WTC11 (cell line): ENCODE measurements around the gene EXTL1. TPM values are rescaled to one million over a fixed set of nuclear protein-coding genes. Genes with fewer than 3 reads are reported as not detected.
"Not testable (repeated sequence)": the region's sequence is repeated elsewhere in the genome, so short reads cannot be mapped to it uniquely, and the experiment has no call there.

Experiments
- ATAC-seq: fragments of 200-7000 bp; cut with Tn5 transposase; 2 replicates; pipeline ENCODE4 v1.10.0; 2021; ENCODE audit warnings: mild to moderate bottlenecking, moderate library complexity
- CTCF ChIA-PET: fragments of 300-600 bp; sonication (Branson Sonifier 250); formaldehyde crosslinking; loops from one replicate; lab custom pipeline; 2021; ENCODE audit warnings: antibody characterized with exemption; lab: Charles Lee
- POLR2A ChIA-PET: fragments of 350-600 bp; sonication (Branson Sonifier 250); formaldehyde crosslinking; loops from one replicate; lab custom pipeline; 2021; ENCODE audit warnings: antibody characterized with exemption; lab: Charles Lee
- DNase-seq: peaks from one replicate; pipeline ENCODE4 v3.0.0; 2021; ENCODE audit warnings: low spot score
- H3K27ac Mint-ChIP-seq: 2 replicates; pipeline ENCODE4 v1.8.0; 2021; ENCODE audit warnings: mixed read lengths
- H3K27me3 Mint-ChIP-seq: 2 replicates; pipeline ENCODE4 v1.8.0; 2021; ENCODE audit warnings: low read depth, mild to moderate bottlenecking, moderate library complexity, mixed read lengths
- H3K36me3 Mint-ChIP-seq: 2 replicates; pipeline ENCODE4 v1.8.0; 2021; ENCODE audit warnings: mixed read lengths
- H3K4me1 Mint-ChIP-seq: 2 replicates; pipeline ENCODE4 v1.8.0; 2022; ENCODE audit warnings: mixed read lengths
- H3K4me3 Mint-ChIP-seq: 2 replicates; pipeline ENCODE4 v1.8.0; 2021; ENCODE audit warnings: mild to moderate bottlenecking, moderate library complexity, mixed read lengths
- H3K9me3 Mint-ChIP-seq: 2 replicates; pipeline ENCODE4 v1.8.0; 2021; ENCODE audit warnings: mixed read lengths
- ARID4B ChIP-seq: sonication (generic); formaldehyde crosslinking; IDR thresholded peaks from 2 replicates; pipeline ENCODE4 v1.8.0; 2023; ENCODE audit warnings: missing genetic modification reagents, mild to moderate bottlenecking, borderline replicate concordance
- ATF2 ChIP-seq: sonication (generic); formaldehyde crosslinking; IDR thresholded peaks from 2 replicates; pipeline ENCODE4 v1.8.1; 2022; ENCODE audit warnings: low read depth, missing genetic modification reagents, borderline replicate concordance
- CDX4 ChIP-seq: fragments of 250-450 bp; sonication (Bioruptor Pico); IDR thresholded peaks from 2 replicates; pipeline ENCODE4 v1.9.0; 2021; ENCODE audit warnings: moderate library complexity, mild to moderate bottlenecking, inconsistent platforms, borderline replicate concordance
- ESRRA ChIP-seq: sonication (generic); formaldehyde crosslinking; IDR thresholded peaks from 2 replicates; pipeline ENCODE4 v1.8.1; 2022; ENCODE audit warnings: mild to moderate bottlenecking, missing genetic modification reagents, borderline replicate concordance
- ETV6 ChIP-seq: sonication (generic); formaldehyde crosslinking; IDR thresholded peaks from 2 replicates; pipeline ENCODE4 v1.8.1; 2022; ENCODE audit warnings: mild to moderate bottlenecking, missing genetic modification reagents
- FOXP1 ChIP-seq: sonication (generic); formaldehyde crosslinking; IDR thresholded peaks from 2 replicates; pipeline ENCODE4 v1.8.0; 2022; ENCODE audit warnings: missing genetic modification reagents, mild to moderate bottlenecking, moderate library complexity, borderline replicate concordance
- IRF1 ChIP-seq: sonication (generic); formaldehyde crosslinking; IDR thresholded peaks from 2 replicates; pipeline ENCODE4 v1.8.0; 2023; ENCODE audit warnings: missing genetic modification reagents
- IRF2 ChIP-seq: sonication (generic); formaldehyde crosslinking; IDR thresholded peaks from 2 replicates; pipeline ENCODE4 v1.8.0; 2022; ENCODE audit warnings: low read depth, missing genetic modification reagents, borderline replicate concordance
- MAX ChIP-seq: sonication (generic); formaldehyde crosslinking; IDR thresholded peaks from 2 replicates; pipeline ENCODE4 v1.8.0; 2022; ENCODE audit warnings: mild to moderate bottlenecking, missing genetic modification reagents
- NFATC4 ChIP-seq: fragments of 250-450 bp; sonication (Bioruptor Pico); IDR thresholded peaks from 2 replicates; pipeline ENCODE4 v1.9.0; 2021; ENCODE audit warnings: mild to moderate bottlenecking
- RORB ChIP-seq: fragments of 250-450 bp; sonication (Bioruptor Pico); IDR thresholded peaks from 2 replicates; pipeline ENCODE4 v1.9.0; 2021; ENCODE audit warnings: mild to moderate bottlenecking
- SOX15 ChIP-seq: fragments of 250-450 bp; sonication (Bioruptor Pico); IDR thresholded peaks from 2 replicates; pipeline ENCODE4 v1.9.0; 2021; ENCODE audit warnings: mild to moderate bottlenecking
- TCF7 ChIP-seq: sonication (generic); formaldehyde crosslinking; IDR thresholded peaks from 2 replicates; pipeline ENCODE4 v1.8.0; 2022; ENCODE audit warnings: mild to moderate bottlenecking, low read depth, missing genetic modification reagents, moderate library complexity
- TEAD1 ChIP-seq: sonication (generic); formaldehyde crosslinking; IDR thresholded peaks from 2 replicates; pipeline ENCODE4 v1.8.0; 2022; ENCODE audit warnings: mild to moderate bottlenecking, missing genetic modification reagents
- TEAD4 ChIP-seq: sonication (generic); formaldehyde crosslinking; IDR thresholded peaks from 2 replicates; pipeline ENCODE4 v1.8.0; 2022; ENCODE audit warnings: mild to moderate bottlenecking, missing genetic modification reagents
- ZNF532 ChIP-seq: fragments of 250-450 bp; sonication (Bioruptor Pico); IDR thresholded peaks from 2 replicates; pipeline ENCODE4 v1.9.0; 2021; ENCODE audit warnings: mild to moderate bottlenecking, borderline replicate concordance
- ZNF671 ChIP-seq: fragments of 250-450 bp; sonication (Bioruptor Pico); IDR thresholded peaks from 2 replicates; pipeline ENCODE4 v1.8.0; 2021; ENCODE audit warnings: mild to moderate bottlenecking
- total RNA-seq: library from RNA; stranded (reverse); gene quantifications from 3 replicates; pipeline ENCODE4 v1.2.3, GENCODE V29; 2021

EXTL1 gene
- total RNA-seq, 1 experiment from 2014 or later = 2.1 TPM

GRCh38 chr1:25985171-25985570, 36.4 kb upstream of the EXTL1 start (continued):
- TF ChIP-seq IRF1 (no peak), TEAD4 (no peak), IRF2 (CRISPR knock-in tag) (no peak), ARID4B (CRISPR knock-in tag) (no peak)

GRCh38 chr1:25985670-25986069, 35.9 kb upstream of the EXTL1 start:
- no peak overlapping the region for H3K27ac Mint-ChIP-seq
- H3K4me3 Mint-ChIP-seq = no peak overlapping the region
- ATAC-seq (no peak), DNase-seq (no peak)
- no peaks in the 10 kb centered on the region for H3K4me1 Mint-ChIP-seq
- ChIA-PET POLR2A (no interaction called here), CTCF (no interaction called here)
- no peaks in the 10 kb centered on the region for H3K9me3 Mint-ChIP-seq
- no peaks in the 10 kb centered on the region for H3K27me3 Mint-ChIP-seq
- TF ChIP-seq TEAD1 (CRISPR knock-in tag) = no peak
- no peak for TF ChIP-seq CDX4 (CRISPR knock-in tag)
- TF ChIP-seq ZNF671 (CRISPR knock-in tag) = no peak
- no peak for TF ChIP-seq ETV6 (CRISPR knock-in tag)
- no peak for TF ChIP-seq ZNF532 (CRISPR knock-in tag)
- TF ChIP-seq ESRRA = no peak
- TF ChIP-seq FOXP1 (CRISPR knock-in tag) = no peak
- no peak for TF ChIP-seq SOX15 (CRISPR knock-in tag)
- TF ChIP-seq TCF7 = no peak
- TF ChIP-seq RORB (CRISPR knock-in tag) = no peak
- no peak for TF ChIP-seq NFATC4 (CRISPR knock-in tag)
- TF ChIP-seq ATF2 (CRISPR knock-in tag) = no peak
- TF ChIP-seq MAX (CRISPR knock-in tag) = no peak
- peaks cover 44% of the 10 kb centered on the region for H3K36me3 Mint-ChIP-seq

GRCh38 chr1:25986773-25987172, 34.8 kb upstream of the EXTL1 start:
- DNase-seq, H3K9me3 Mint-ChIP-seq, H3K27ac Mint-ChIP-seq, H3K27me3 Mint-ChIP-seq, POLR2A ChIA-PET, H3K4me3 Mint-ChIP-seq, H3K4me1 Mint-ChIP-seq, ATAC-seq: not testable (repeated sequence)
- H3K36me3 Mint-ChIP-seq = peaks cover 40% of the 10 kb centered on the region
- CTCF ChIA-PET = interaction anchor here (3.1 kb wide), 1 partner anchor 91 kb away, joined by 15 read pairs; no protein-coding TSS in a partner anchor
